ENCODE results near the gene OR56A5. TPM values are rescaled to one million over a fixed set of nuclear protein-coding genes. Genes with fewer than 3 reads are reported as not detected.

Gene OR56A5, protein sequence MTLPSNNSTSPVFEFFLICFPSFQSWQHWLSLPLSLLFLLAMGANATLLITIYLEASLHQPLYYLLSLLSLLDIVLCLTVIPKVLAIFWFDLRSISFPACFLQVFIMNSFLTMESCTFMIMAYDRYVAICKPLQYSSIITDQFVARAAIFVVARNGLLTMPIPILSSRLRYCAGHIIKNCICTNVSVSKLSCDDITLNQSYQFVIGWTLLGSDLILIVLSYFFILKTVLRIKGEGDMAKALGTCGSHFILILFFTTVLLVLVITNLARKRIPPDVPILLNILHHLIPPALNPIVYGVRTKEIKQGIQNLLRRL
- total RNA-seq (not detected), total RNA-seq (0 reads per million in 172 experiments)
- polyA plus RNA-seq (2013, experiment 1 of 2) = not detected
- polyA plus RNA-seq (2013, experiment 2 of 2) = not detected

DNA sequence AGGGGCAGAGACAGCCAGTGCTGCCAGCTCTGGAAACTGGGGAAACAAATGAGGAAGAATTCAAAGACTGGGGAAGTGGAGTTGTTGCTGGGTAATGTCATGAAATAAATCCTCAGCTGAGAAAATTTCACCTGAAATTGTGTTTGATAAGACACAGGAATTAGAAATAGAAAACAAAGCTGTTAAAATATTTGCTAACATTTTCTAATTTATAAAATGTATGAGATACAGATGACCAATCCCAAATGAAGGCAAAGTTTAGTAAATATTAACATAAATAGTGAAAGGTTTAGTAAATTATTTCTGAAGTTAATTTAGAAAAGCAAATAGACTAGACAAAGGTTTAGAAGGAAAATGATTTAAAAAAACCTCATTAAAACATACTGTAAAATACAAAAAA, at the start of gene OR56A5:
Gene OR56A5 (minus strand): TSS at position 101 of the 400 bp plus-strand sequence. CDS start 0 bp downstream, at position 101.
- Histone ChIP-seq H3K4me1 (ENCODE audit: insufficient read depth, low read length) (no peaks in the 10 kb centered on the region), H3K4me3 (ENCODE audit: low read length) (no peak within 1 kb of the TSS), H3K27ac (ENCODE audit: low read depth in 1 of 2, low read length in 2 of 2) (no peak within 1 kb of the TSS), H3K27me3 (ENCODE audit: control insufficient read depth in 1 of 2, insufficient read depth in 2 of 2, low read length in 2 of 2) (peaks cover 0 to 3% of the 10 kb centered on the region in 2 experiments), H3K9me3 (ENCODE audit: control insufficient read depth in 1 of 2, insufficient read depth in 1 of 2, low read length in 2 of 2) (peaks cover 0 to 3% of the 10 kb centered on the region in 2 experiments), H3K36me3 (ENCODE audit: insufficient read depth, low read length) (no peaks in the 10 kb centered on the region)
- DNase-seq (no peak), ATAC-seq (ENCODE audit: poor library complexity) (no peak)
- no peak within 1 kb of the TSS for H3K27ac Mint-ChIP-seq
- H3K36me3 Mint-ChIP-seq (ENCODE audit: low read depth) = peaks cover 5% of the 10 kb centered on the region
- no peaks in the 10 kb centered on the region for H3K4me1 Mint-ChIP-seq (ENCODE audit: low read depth)
- intact Hi-C loops (cut with DNase I, micrococcal nuclease) = no loop called here
- peaks cover 14% of the 10 kb centered on the region for H3K27me3 Mint-ChIP-seq
- ChIA-PET POLR2A (no interaction called here), CTCF (no interaction called here)
- H3K4me3 Mint-ChIP-seq = no peak within 1 kb of the TSS
- TF ChIP-seq CTCF (IDR thresholded peaks at IDR 0.05) = no peak
- peaks cover 7% of the 10 kb centered on the region for H3K9me3 Mint-ChIP-seq

GRCh38 chr11:6013042-6013441, 44.7 kb upstream of the OR56A5 start:
- POLR2A ChIA-PET = no interaction called here
- ATAC-seq (ENCODE audit: poor library complexity) (no peak), DNase-seq (no peak)
- Histone ChIP-seq H3K4me1 (ENCODE audit: insufficient read depth, low read length) (no peaks in the 10 kb centered on the region), H3K36me3 (ENCODE audit: insufficient read depth, low read length) (no peaks in the 10 kb centered on the region), H3K4me3 (ENCODE audit: low read length) (no peak overlapping the region), H3K27me3 (ENCODE audit: control insufficient read depth in 1 of 2, insufficient read depth in 2 of 2, low read length in 2 of 2) (peaks cover 2 to 4% of the 10 kb centered on the region in 2 experiments), H3K27ac (ENCODE audit: low read depth in 1 of 2, low read length in 2 of 2) (no peak overlapping the region), H3K9me3 (ENCODE audit: control insufficient read depth in 1 of 2, insufficient read depth in 1 of 2, low read length in 2 of 2) (peaks cover 0 to 11% of the 10 kb centered on the region in 2 experiments)
- Mint-ChIP-seq H3K9me3 (peaks cover 6% of the 10 kb centered on the region), H3K27ac (no peak overlapping the region), H3K27me3 (peaks cover 37% of the 10 kb centered on the region), H3K36me3 (ENCODE audit: low read depth) (no peaks in the 10 kb centered on the region), H3K4me3 (no peak overlapping the region), H3K4me1 (ENCODE audit: low read depth) (no peaks in the 10 kb centered on the region)
- TF ChIP-seq CTCF (IDR thresholded peaks at IDR 0.05) = no peak
- intact Hi-C loops (cut with DNase I, micrococcal nuclease) = no loop called here
- CTCF ChIA-PET = no interaction called here

DNA sequence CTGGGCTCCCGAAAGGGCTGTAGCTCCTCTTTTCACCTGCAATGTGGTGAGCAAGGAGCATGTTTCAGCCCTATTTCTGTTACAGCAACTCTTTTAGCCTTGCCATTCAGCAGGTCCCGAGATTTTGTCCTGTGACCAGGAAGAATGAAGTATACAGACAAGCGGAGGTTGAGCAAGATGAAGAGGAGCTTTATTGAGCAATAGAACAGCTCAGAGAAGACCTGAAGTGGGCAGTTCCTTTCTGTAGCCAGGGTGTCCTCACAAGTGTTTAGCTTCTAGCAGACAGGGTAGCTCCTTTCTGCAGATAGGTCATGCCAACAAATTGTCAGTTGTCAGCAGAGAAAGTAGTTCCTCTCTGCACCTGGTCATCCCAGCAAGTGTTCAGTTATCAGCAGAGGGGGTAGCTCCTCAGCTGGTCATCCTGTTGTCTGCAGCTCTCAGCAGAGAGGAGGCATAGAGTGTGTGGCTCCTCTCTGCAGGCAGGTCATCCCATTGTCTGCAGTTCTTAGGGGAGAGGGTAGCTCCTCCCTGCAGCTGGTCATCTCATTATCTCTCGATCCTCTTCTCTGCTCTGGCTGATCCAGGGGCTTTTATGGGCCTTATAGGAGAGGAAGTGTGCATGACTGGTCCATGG, 43.9 kb upstream of the OR56A5 start:
- Histone ChIP-seq H3K27me3 (ENCODE audit: control insufficient read depth in 1 of 2, insufficient read depth in 2 of 2, low read length in 2 of 2) (peaks cover 2 to 4% of the 10 kb centered on the region in 2 experiments), H3K36me3 (ENCODE audit: insufficient read depth, low read length) (no peaks in the 10 kb centered on the region), H3K4me3 (ENCODE audit: low read length) (no peak overlapping the region), H3K4me1 (ENCODE audit: insufficient read depth, low read length) (no peaks in the 10 kb centered on the region), H3K27ac (ENCODE audit: low read depth in 1 of 2, low read length in 2 of 2) (no peak overlapping the region), H3K9me3 (ENCODE audit: control insufficient read depth in 1 of 2, insufficient read depth in 1 of 2, low read length in 2 of 2) (peaks cover 0 to 11% of the 10 kb centered on the region in 2 experiments)
- no peak for ATAC-seq (ENCODE audit: poor library complexity)
- H3K36me3 Mint-ChIP-seq (ENCODE audit: low read depth) = no peaks in the 10 kb centered on the region
- POLR2A ChIA-PET = no interaction called here
- intact Hi-C loops (cut with DNase I, micrococcal nuclease) = no loop called here
- no peaks in the 10 kb centered on the region for H3K4me1 Mint-ChIP-seq (ENCODE audit: low read depth)
- CTCF ChIA-PET = no interaction called here
- no peak for TF ChIP-seq CTCF (IDR thresholded peaks at IDR 0.05)
- peaks cover 6% of the 10 kb centered on the region for H3K9me3 Mint-ChIP-seq
- H3K4me3 Mint-ChIP-seq = no peak overlapping the region
- no peak for DNase-seq
- H3K27me3 Mint-ChIP-seq = peaks cover 37% of the 10 kb centered on the region
- H3K27ac Mint-ChIP-seq = no peak overlapping the region
